ENCODE measurements around the gene PTH1R. TPM values are rescaled to one million over a fixed set of nuclear protein-coding genes. Genes with fewer than 3 reads are reported as not detected.

Gene PTH1R
- polyA plus RNA-seq, 4 donors: 0.67 to 45.8 (median 3.5) TPM

DNA sequence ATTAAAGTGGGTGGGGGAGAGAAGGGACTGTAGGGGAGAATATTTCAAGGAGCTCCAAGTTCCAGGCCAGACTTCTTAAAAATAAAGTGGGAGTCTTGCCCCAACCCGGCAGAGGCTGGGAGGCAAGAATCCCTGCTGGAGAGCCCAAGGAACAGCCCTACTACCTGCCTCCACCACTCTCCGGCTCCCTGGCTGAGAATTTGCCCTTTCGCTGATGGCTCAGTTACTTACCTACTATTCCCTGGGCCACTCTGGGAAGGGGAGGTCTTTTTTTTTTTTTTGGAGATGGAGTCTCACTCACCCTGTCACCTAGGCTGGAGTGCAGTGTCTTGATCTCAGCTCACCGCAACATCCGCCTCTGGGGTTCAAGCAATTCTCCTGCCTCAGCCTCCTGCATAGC, 29.8 kb upstream of the PTH1R start:
- no peaks in the 10 kb centered on the region for H3K27me3 ChIP-seq (ENCODE audit: control insufficient read depth in 3 of 3, insufficient read depth in 3 of 3, low read length in 3 of 3)
- peaks cover 4 to 45% (median 4%) of the 10 kb centered on the region in 3 donors for H3K4me1 ChIP-seq (ENCODE audit: control insufficient read depth in 3 of 3, insufficient read depth in 2 of 3, low read depth in 1 of 3, low read length in 2 of 3)
- H3K27ac ChIP-seq (ENCODE audit: low read depth in 1 of 3, low read length in 2 of 3): no peak overlapping the region
- no peaks in the 10 kb centered on the region for H3K36me3 ChIP-seq (ENCODE audit: control insufficient read depth in 3 of 3, insufficient read depth in 2 of 3, low read depth in 1 of 3, low read length in 3 of 3)
- WGBS, 3 donors: 96 to 99% (median 97%) methylated on average over 5 of the region's 5 CpGs
- no peaks in the 10 kb centered on the region for H3K9me3 ChIP-seq (ENCODE audit: control insufficient read depth in 2 of 2, insufficient read depth in 1 of 2, low read depth in 1 of 2, low read length in 1 of 2)
- no peak for DNase-seq
- no peak overlapping the region for H3K4me3 ChIP-seq (ENCODE audit: low read depth in 1 of 3, low read length in 3 of 3)
- FAIRE-seq: no peak

DNA sequence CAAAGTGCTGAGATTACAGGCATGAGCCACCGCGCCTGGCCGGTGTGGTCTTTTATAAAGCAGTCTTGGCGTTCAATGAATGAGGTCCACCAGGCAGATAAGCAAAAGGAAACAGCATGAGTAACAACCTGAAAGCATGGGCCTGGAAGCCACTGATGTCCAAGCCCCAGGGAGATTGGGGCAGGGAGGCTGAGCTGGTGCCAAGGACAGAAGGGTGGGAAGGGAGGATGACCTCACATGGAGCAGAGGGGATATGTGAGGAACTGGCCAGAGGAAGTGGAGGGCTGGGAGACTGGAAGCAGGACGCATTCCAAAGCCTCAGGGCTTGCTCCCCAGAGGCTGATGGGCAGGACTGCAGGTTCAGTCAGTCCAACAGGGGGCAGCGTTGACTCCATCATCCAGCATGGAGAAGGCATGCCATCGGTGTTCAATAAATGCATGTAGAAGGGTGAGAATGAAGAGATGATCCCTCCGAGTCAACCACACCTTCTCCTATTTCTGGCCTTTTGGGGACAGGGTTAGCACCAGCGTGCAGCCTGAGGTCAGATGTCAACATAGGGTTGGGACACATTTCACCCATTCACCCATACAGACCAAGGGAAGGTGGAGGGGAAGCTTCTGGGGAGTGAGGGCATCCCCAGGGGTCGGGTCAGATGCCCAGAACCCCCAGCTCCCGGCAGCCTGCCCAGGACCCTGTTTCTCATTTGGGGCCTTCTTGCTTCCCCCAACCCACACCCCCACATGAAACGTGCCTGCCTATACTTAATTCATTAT, 29.1 kb upstream of the PTH1R start:
- FAIRE-seq (no peak), DNase-seq (peak in 1 of 2 donors; percentile 56)
- no peaks in the 10 kb centered on the region for H3K9me3 ChIP-seq (ENCODE audit: control insufficient read depth in 2 of 2, insufficient read depth in 1 of 2, low read depth in 1 of 2, low read length in 1 of 2)
- WGBS, 3 donors: 77 to 84% (median 79%) methylated on average over 12 of the region's 12 CpGs
- H3K4me3 ChIP-seq (ENCODE audit: low read depth in 1 of 3, low read length in 3 of 3): no peak overlapping the region
- H3K27me3 ChIP-seq (ENCODE audit: control insufficient read depth in 3 of 3, insufficient read depth in 3 of 3, low read length in 3 of 3): no peaks in the 10 kb centered on the region
- H3K36me3 ChIP-seq (ENCODE audit: control insufficient read depth in 3 of 3, insufficient read depth in 2 of 3, low read depth in 1 of 3, low read length in 3 of 3): no peaks in the 10 kb centered on the region
- H3K27ac ChIP-seq (ENCODE audit: low read depth in 1 of 3, low read length in 2 of 3): peak overlapping the region in 1 of 3 donors; percentile 67
- H3K4me1 ChIP-seq (ENCODE audit: control insufficient read depth in 3 of 3, insufficient read depth in 2 of 3, low read depth in 1 of 3, low read length in 2 of 3): peaks cover 4 to 45% (median 4%) of the 10 kb centered on the region in 3 donors

DNA sequence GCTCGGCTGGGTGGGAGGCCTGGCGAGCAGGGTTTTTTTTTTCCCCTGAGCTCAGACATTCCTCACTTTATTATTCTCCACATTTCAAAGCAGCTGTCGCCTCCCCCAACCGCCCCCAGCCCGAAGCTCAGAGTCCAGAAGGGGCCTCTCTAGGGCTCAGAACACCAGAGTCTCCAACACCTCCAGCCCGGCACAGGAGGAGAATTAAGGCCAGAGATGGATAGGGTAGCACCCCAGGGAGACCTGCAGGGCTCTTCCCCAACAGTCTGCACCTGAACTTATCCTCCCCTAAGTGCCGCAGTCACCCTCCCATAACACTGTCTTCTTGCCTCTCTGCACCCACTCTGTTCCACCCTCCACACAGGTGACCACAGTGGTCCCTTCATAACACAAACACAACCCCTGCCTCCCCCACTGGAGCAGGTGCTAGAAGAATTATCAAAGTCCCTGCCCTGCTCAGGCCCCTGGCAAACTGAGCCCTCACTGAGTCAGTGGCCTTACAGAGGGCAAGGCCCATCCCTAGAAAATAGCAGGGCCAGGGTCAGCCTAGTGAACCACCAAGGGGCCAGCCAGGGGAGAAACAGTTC, 28.4 kb upstream of the PTH1R start:
- H3K9me3 ChIP-seq (ENCODE audit: control insufficient read depth in 2 of 2, insufficient read depth in 1 of 2, low read depth in 1 of 2, low read length in 1 of 2): no peaks in the 10 kb centered on the region
- FAIRE-seq: no peak
- no peak overlapping the region for H3K4me3 ChIP-seq (ENCODE audit: low read depth in 1 of 3, low read length in 3 of 3)
- H3K36me3 ChIP-seq (ENCODE audit: control insufficient read depth in 3 of 3, insufficient read depth in 2 of 3, low read depth in 1 of 3, low read length in 3 of 3): no peaks in the 10 kb centered on the region
- H3K27ac ChIP-seq (ENCODE audit: low read depth in 1 of 3, low read length in 2 of 3): peak overlapping the region in 1 of 3 donors; percentile 67
- 67 to 82% (median 77%) methylated on average over 7 of the region's 7 CpGs for WGBS, 3 donors
- peak in 1 of 2 donors; percentile 84 for DNase-seq
- H3K4me1 ChIP-seq (ENCODE audit: control insufficient read depth in 3 of 3, insufficient read depth in 2 of 3, low read depth in 1 of 3, low read length in 2 of 3): peaks cover 4 to 45% (median 4%) of the 10 kb centered on the region in 3 donors
- H3K27me3 ChIP-seq (ENCODE audit: control insufficient read depth in 3 of 3, insufficient read depth in 3 of 3, low read length in 3 of 3): no peaks in the 10 kb centered on the region

DNA sequence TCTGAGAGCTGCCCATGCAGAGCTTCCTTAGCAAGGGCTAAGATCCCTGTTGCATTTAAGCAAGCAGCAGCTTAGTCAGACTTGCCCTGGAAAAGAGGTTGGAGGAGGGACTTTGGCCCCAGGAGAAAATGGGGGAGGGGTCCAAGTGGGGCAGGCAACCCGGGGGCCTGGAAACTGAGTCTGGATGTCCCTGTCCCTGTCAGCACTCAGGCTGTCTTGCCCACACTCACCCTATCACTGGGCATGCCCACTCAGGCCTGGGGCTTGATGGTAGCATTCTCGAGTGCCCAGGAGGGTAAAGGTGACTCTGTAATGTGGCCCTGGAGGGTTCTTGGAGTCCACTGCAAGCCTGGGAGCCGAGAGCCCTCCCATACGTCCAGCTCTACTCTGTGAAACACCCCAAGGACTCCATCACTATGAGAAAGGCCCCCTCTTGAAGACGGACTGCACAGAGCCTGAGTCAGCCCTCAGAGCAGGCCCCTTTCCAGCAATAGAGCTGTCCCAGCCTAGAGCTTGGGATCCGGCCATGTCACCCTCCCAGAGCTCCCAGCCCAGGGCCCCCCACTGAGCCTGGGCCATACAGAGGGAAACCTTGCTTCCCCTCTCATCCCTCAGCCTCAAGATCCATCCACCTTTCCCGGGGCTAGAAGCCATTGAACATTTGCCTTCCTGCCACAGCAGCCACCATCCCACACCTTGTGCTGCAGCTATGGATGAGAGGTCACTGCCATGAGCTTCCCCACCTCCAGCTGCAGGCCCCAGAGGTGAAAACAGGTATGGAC, 27.6 kb upstream of the PTH1R start:
- 65 to 72% (median 70%) methylated on average over 7 of the region's 7 CpGs for WGBS, 3 donors
- DNase-seq (no peak), FAIRE-seq (no peak)
- H3K27me3 ChIP-seq (ENCODE audit: control insufficient read depth in 3 of 3, insufficient read depth in 3 of 3, low read length in 3 of 3): no peaks in the 10 kb centered on the region
- peak overlapping the region in 1 of 3 donors; percentile 62 for H3K27ac ChIP-seq (ENCODE audit: low read depth in 1 of 3, low read length in 2 of 3)
- H3K9me3 ChIP-seq (ENCODE audit: control insufficient read depth in 2 of 2, insufficient read depth in 1 of 2, low read depth in 1 of 2, low read length in 1 of 2): no peaks in the 10 kb centered on the region
- no peaks in the 10 kb centered on the region for H3K36me3 ChIP-seq (ENCODE audit: control insufficient read depth in 3 of 3, insufficient read depth in 2 of 3, low read depth in 1 of 3, low read length in 3 of 3)
- peaks cover 4 to 45% (median 4%) of the 10 kb centered on the region in 3 donors for H3K4me1 ChIP-seq (ENCODE audit: control insufficient read depth in 3 of 3, insufficient read depth in 2 of 3, low read depth in 1 of 3, low read length in 2 of 3)
- no peak overlapping the region for H3K4me3 ChIP-seq (ENCODE audit: low read depth in 1 of 3, low read length in 3 of 3)

DNA sequence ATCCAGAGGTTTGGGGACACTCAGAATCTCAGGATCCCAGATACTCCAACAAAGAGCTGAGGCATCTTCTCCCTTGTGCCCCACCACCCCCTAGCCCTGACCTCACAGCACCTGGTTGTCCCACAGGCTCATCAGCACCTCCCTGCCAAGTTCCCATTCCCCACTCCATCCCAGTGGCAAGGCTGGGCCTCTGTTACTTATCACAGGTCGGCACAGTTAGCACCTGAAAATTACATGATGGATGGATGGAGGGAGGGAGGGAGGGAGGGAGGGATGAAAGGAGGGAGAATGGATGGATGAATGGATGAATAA, 27.1 kb upstream of the PTH1R start:
- no peak for FAIRE-seq

DNA sequence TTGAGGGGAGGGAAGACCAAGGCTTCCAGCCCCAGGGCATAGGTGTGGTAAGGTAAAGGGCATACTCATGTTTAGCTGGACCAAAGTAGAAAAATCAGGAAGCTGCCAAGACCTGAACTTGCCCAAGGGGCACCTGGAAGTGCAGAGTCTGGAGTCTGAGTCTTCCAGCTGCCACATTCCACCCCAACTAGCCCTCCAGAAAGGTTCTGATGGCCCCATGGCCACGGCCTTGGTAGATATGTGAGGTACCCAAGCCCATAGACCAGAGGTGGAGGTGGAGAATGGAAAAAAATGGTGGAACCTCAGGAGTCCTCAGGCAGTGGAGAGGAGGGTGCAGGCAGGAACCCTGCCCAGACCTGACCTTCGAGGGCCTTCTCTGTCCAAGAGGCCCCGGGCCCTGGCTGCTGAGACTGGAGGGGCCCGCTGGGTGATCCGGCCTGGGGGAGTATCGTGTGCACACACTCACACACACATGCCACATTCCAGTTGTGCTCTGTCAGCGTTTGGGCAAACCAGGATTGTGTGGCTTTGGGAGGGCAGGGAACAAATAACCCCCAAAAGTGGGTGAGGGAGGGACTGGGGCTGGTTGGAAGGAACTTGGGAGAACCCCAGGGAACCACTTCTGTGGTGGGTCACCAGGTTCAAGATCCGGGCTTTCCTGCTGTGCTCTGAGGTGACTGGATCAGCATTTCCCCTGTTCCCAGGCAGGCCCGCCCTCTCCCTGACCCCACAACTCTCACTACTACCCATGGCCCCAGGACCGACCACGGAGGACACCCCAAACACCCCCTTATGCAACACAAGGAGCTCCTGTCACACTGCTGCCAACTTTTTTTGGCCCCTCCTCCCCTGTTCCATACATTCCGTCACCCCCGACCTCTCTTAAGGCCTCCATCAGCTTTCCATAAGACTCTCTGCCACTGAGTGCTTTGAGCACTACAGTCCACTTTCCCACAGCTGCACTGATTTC, 25.9 kb upstream of the PTH1R start:
- H3K27ac ChIP-seq (ENCODE audit: low read depth in 1 of 3, low read length in 2 of 3): no peak overlapping the region
- no peaks in the 10 kb centered on the region for H3K27me3 ChIP-seq (ENCODE audit: control insufficient read depth in 3 of 3, insufficient read depth in 3 of 3, low read length in 3 of 3)
- DNase-seq: no peak
- 81 to 85% (median 83%) methylated on average over 13 of the region's 13 CpGs for WGBS, 3 donors
- H3K36me3 ChIP-seq (ENCODE audit: control insufficient read depth in 3 of 3, insufficient read depth in 2 of 3, low read depth in 1 of 3, low read length in 3 of 3): no peaks in the 10 kb centered on the region
- H3K4me3 ChIP-seq (ENCODE audit: low read depth in 1 of 3, low read length in 3 of 3): no peak overlapping the region
- no peak for FAIRE-seq
- peaks cover 0 to 34% (median 0%) of the 10 kb centered on the region in 3 donors for H3K4me1 ChIP-seq (ENCODE audit: control insufficient read depth in 3 of 3, insufficient read depth in 2 of 3, low read depth in 1 of 3, low read length in 2 of 3)
- no peaks in the 10 kb centered on the region for H3K9me3 ChIP-seq (ENCODE audit: control insufficient read depth in 2 of 2, insufficient read depth in 1 of 2, low read depth in 1 of 2, low read length in 1 of 2)

More for the DNA sequence above, 27.1 kb upstream of the PTH1R start:
- Histone ChIP-seq H3K27ac (ENCODE audit: low read depth in 1 of 3, low read length in 2 of 3) (no peak overlapping the region), H3K4me3 (ENCODE audit: low read depth in 1 of 3, low read length in 3 of 3) (no peak overlapping the region), H3K4me1 (ENCODE audit: control insufficient read depth in 3 of 3, insufficient read depth in 2 of 3, low read depth in 1 of 3, low read length in 2 of 3) (peaks cover 0 to 41% (median 4%) of the 10 kb centered on the region in 3 donors), H3K9me3 (ENCODE audit: control insufficient read depth in 2 of 2, insufficient read depth in 1 of 2, low read depth in 1 of 2, low read length in 1 of 2) (no peaks in the 10 kb centered on the region), H3K36me3 (ENCODE audit: control insufficient read depth in 3 of 3, insufficient read depth in 2 of 3, low read depth in 1 of 3, low read length in 3 of 3) (no peaks in the 10 kb centered on the region), H3K27me3 (ENCODE audit: control insufficient read depth in 3 of 3, insufficient read depth in 3 of 3, low read length in 3 of 3) (no peaks in the 10 kb centered on the region)
- no peak for DNase-seq
- 48 to 70% (median 54%) methylated on average over 1 of the region's 1 CpG for WGBS, 3 donors

DNA sequence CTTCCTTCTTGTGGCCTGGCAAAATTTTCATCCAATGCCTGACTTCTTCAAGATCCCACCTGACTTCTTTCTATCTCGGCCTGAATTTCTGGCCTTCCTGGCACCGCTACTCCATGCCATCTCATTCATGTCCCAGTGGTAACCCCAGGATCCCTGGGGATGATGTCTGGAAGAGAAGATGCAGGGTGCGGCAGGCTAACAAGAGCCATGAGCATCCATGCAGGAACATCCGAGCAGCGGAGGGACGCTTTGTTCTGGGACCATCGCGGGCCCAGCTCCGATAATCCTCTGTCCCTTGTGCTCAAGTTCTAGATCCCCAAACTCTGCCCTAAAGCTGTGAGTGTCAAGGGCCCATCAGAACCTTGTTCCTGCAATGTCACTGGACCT, 25.2 kb upstream of the PTH1R start:
- H3K27ac ChIP-seq (ENCODE audit: low read depth in 1 of 3, low read length in 2 of 3): no peak overlapping the region
- 94 to 95% (median 94%) methylated on average over 9 of the region's 9 CpGs for WGBS, 3 donors
- FAIRE-seq: no peak
- no peaks in the 10 kb centered on the region for H3K27me3 ChIP-seq (ENCODE audit: control insufficient read depth in 3 of 3, insufficient read depth in 3 of 3, low read length in 3 of 3)
- H3K4me3 ChIP-seq (ENCODE audit: low read depth in 1 of 3, low read length in 3 of 3): no peak overlapping the region
- DNase-seq: no peak
- H3K4me1 ChIP-seq (ENCODE audit: control insufficient read depth in 3 of 3, insufficient read depth in 2 of 3, low read depth in 1 of 3, low read length in 2 of 3): peaks cover 0 to 27% (median 0%) of the 10 kb centered on the region in 3 donors
- no peaks in the 10 kb centered on the region for H3K9me3 ChIP-seq (ENCODE audit: control insufficient read depth in 2 of 2, insufficient read depth in 1 of 2, low read depth in 1 of 2, low read length in 1 of 2)
- H3K36me3 ChIP-seq (ENCODE audit: control insufficient read depth in 3 of 3, insufficient read depth in 2 of 3, low read depth in 1 of 3, low read length in 3 of 3): no peaks in the 10 kb centered on the region

Data from small intestine (tissue), 7 donors.